RPMI8226 (cell line): ENCODE data around the gene POLD4.
A peak's percentile ranks its signal among the peaks of the same experiment; 100 is the strongest.
"Not testable (repeated sequence)": the region's sequence is repeated elsewhere in the genome, so short reads cannot be mapped to it uniquely, and the experiment has no call there.

Experiments
- DNase-seq: peaks from one replicate; pipeline ENCODE4 v3.0.0-alpha.2; 2015

The POLD4 gene

GRCh38 chr11:67353317-67354074 lies at the start of gene POLD4:
POLD4 (minus strand) TSS chr11:67353546; CDS start chr11:67353399, 147 bp downstream.
- DNase-seq: peak; percentile 95

DNA sequence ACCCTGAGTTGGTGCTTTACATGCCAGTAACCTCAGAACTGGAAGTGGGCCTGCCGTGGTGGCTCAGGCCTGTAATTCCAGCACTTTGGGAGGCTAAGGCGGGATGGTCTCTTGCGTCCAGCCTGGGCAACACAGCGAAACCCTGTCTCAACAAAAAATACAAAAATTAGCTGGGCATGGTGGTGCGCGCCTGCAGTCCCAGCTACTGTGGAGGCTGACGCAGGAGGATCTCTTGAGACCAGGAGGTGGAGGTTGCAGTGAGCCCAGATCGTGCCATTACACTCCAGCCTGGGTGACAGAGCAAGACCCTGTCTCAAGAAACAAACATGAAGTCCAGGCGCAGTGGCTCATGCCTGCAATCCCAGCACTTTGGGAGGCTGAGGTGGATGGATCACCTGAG lies 49.7 kb upstream of the POLD4 start:
- not testable (repeated sequence) for DNase-seq

DNA sequence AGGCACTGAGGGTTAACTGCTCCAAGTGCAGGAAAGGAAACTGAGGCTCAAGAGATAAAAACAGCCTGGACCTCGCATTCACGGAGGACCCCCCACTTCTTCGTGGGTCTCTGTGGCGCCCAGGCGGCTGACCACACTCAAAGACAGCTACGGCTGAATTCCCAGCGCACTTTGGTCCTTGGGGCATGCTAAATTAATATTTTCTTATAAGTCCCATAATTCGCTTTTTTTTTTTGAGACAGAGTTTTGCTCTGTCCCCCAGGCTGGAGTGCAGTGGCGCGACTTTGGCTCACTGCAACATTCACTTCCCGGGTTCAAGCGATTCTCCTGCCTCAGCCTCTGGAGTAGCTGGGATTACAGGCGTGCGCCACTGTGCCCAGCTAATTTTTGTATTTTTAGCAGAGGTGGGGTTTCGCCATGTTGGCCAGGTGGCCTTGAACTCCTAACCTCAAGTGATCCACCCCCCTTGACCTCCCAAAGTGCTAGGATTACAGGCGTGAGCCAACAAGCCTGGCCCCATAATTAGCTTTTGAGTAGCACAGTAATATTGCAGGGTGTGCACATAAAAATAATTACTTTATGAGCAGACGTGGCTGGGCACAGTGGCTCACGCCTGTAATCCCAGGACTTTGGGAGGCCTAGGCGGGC lies 49.0 kb upstream of the POLD4 start:
- not testable (repeated sequence) for DNase-seq

DNA sequence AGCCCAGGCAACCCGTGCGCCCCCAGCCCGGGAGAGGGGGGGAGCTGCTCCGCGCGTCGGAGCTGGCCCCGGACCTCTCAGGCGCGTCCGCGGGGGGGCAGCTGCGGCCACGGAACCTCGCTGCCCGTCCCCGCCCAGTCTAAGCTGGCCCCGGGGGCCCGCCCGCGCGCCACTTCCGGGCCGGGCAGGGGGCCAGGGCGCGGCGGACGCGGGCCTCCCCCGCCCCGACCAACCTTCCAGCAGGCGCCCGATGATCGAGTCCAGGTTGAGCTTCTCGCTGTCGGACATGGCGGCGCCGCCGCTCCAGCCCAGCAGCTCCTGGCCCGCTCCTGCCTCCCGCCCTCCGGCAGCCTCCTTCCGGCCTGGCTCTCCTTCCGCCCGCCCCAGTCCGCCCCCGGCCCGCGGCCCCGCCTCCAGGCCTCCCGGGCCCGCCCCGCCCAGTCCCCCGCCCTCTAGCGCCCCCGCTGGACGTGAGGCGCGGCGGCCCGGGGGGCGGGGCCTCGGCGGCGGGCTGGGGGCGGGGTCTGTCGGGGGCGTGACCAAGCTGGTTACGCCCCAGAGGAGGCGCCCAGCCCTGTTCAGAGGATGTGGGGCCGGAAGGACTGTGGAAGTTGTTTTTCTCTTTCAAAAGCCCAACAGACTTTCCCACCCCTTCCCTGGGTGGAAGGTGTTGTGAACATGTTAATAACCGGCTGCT lies 48.3 kb upstream of the POLD4 start, which contains the start of gene PPP1CA:
TSS of gene PPP1CA (minus strand) at position 364 of the 697 bp plus-strand sequence. CDS start at position 288, 76 bp downstream.
- DNase-seq: peak; percentile 89

DNA sequence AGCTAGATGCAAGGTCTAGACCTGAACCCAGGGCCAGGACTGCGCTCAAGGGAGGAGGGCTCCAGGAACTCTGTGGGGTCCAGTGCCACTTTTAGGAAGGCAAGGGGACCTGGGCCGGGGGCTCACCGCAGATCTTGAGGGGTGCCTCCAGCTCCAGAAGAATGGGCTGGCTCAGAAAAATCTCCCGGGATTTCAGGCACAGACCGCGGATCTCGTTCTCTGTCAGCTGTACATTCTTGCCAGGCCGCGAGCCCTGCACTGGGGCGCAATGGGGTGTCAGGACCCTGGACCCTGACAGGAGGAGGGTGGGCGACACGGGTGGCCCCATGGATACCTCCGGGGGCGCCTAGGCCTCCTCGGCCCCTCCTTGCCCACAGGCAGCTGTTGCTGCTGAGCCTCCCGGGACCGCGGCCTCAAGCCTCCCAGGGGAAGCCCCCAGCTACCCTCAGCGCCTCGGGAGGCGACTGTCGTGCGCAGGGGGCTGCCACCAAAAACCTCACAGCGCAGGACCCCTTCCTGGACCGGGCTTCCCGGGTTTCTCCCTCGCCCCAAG lies 47.7 kb upstream of the POLD4 start:
- no peak for DNase-seq

DNA sequence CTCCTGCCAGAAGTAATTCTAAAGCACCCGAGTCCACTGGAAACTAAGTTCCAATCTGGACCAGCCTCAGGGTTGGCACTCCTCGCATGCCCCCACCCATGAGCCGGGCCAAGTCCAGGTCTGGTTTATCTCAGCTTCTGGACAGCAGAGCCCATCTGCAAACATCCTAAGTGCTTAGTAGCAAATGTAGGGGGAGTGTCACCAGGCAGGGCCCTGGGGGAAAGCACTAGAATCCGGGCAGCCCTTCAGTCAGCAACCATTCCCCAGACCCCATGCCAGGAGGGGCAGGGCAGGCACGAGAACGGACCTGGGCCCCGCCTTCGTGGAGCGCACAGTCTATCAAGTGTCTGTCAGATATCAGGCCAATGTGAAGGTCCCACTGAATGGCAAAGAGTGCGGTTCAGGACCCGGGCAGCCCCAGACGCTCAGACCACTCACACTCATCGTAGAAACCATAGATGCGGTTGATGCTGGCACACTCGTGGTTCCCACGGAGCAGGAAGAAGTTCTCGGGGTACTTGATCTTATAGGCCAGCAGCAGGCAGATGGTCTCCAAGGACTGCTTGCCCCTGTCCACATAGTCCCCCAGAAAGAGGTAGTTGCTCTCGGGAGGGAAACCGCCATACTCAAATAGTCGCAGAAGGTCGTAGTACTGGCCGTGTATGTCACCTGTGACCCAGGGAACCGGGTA lies 47.0 kb upstream of the POLD4 start:
- DNase-seq: no peak

- DNase-seq: no peak
These were observed 45.6 kb upstream of the POLD4 start for GRCh38 chr11:67398661-67399563.

GRCh38 chr11:67397986-67398660 lies 44.8 kb upstream of the POLD4 start:
- no peak for DNase-seq

DNA sequence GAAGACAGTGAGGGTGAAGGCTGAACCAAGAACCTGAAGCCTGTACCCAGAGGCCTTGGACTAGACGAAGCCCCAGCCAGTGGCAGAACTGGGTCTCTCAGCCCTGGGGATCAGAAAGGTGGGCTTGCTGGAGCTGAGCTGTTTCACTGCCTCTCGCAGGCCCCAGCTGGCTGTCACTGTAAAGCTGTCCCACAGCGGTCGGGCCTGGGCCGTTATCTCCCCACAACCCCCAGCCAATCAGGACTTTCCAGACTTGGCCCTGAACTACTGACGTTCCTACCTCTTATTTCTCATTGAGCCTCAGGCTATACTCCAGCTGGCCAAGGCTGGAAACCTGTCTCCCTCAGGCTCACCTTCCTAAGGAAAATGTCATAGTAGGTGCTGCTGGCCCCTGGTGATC lies 44.2 kb upstream of the POLD4 start:
- no peak for DNase-seq

DNA sequence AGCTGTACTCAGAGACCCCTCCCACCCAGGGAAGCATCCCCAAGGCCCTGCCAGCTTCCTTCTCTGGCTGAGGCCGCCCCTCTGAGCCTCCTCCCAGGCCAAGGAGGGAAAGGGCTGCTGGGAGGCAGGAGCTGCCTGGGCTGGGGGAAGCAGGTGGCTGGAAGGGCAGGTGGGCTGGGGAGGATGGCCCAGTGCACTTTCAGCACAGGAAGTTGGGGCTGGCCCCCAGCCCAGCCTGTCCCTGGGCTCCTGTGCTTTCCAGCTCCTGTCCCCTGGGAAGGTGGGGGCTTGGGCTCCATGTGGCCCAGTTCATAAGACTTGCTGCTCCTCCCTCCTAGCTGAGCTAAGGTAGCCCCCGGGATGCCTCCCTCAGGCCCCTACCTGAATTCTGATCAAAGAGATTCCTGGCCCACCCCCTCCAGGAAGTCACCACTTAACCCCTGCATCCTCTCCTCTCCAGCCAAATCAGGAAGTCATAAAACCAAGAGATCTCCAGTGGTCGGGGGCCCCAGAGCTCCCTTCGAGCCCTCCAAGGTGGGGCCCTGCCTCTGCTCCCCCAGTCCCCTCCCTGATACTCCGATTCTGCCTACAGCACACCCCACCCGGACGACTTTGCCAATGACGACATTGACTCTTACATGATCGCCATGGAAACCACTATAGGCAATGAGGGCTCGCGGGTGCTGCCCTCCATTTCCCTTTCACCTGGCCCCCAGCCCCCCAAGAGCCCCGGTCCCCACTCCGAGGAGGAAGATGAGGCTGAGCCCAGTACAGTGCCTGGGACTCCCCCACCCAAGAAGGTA lies 43.4 kb upstream of the POLD4 start:
- DNase-seq: no peak

- no peak for DNase-seq
These were observed 42.9 kb upstream of the POLD4 start for GRCh38 chr11:67396259-67396581.

GRCh38 chr11:67395555-67396258 lies 42.4 kb upstream of the POLD4 start:
- DNase-seq: no peak

GRCh38 chr11:67393990-67394389 lies 40.6 kb upstream of the POLD4 start:
- no peak for DNase-seq

DNA sequence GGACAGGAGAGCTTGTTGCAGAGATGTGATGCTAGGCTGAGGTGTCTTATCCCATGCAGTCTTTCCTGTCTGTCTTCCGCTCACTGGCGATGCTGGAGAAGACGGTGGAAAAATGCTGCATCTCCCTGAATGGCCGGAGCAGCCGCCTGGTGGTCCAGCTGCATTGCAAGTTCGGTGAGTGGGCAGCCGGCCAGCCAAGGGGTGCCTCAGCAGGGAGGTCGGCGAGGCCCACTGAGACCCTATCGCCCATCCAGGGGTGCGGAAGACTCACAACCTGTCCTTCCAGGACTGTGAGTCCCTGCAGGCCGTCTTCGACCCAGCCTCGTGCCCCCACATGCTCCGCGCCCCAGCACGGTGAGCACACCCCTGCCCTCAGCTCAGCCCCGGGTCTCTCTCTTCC lies 40.1 kb upstream of the POLD4 start:
- no peak for DNase-seq

GRCh38 chr11:67392183-67392715 lies 38.9 kb upstream of the POLD4 start:
- DNase-seq: no peak

GRCh38 chr11:67391304-67392182 lies 38.2 kb upstream of the POLD4 start, which contains the start of gene RAD9A:
RAD9A (plus strand) TSS chr11:67391986; CDS start chr11:67392045, 59 bp downstream.
- peak; percentile 97 for DNase-seq

- DNase-seq: no peak
These were observed 37.6 kb upstream of the POLD4 start for GRCh38 chr11:67390947-67391303.

DNA sequence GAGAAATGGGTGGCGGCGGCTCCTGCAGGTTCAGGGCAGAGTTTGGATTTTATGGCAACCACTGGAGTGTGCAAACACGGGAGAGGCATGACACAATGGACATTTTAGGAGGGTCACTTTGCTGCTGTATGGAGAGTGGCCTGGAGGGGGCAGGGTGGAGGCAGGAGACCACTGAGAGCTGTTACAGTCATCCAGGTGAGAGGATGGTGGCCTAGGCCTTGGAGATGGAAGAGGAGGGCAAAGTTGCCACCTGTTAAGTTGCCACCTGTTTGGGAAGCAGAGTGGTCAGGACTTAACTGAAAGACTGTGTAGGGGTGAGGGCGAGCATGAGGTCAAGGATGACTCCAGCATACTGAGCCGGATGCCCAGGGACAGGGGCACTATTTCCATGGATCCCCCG lies 36.1 kb upstream of the POLD4 start:
- DNase-seq: peak; percentile 44
